22Rv1 (cell line): Measurements from ENCODE around the gene MVP.

Experiments
- CTCF ChIP-seq: fragments of 450-650 bp; IDR thresholded peaks from 2 replicates; pipeline ENCODE4 v1.5.1; 2017; ENCODE audit warnings: mild to moderate bottlenecking
- ZFX ChIP-seq: fragments of 450-650 bp; IDR thresholded peaks from 2 replicates; pipeline ENCODE4 v1.6.1; 2017; ENCODE audit warnings: antibody characterized with exemption, borderline replicate concordance

GRCh38 chr16:29877266-29877961, 57.2 kb downstream of the MVP start:
- TF ChIP-seq CTCF (no peak), ZFX (no peak)
